Right lobe of liver (tissue), 6 donors: ENCODE data around the gene CHST11. TPM values are rescaled to one million over a fixed set of nuclear protein-coding genes. Genes with fewer than 3 reads are reported as not detected.

ENCODE experiments used
- ATAC-seq, 4 donors: fragments of 200-7000 bp; cut with Tn5 transposase; one replicate each; pipeline ENCODE4 v1.9.1; 2020; ENCODE audit warnings: mild to moderate bottlenecking in 4 of 4, moderate library complexity in 4 of 4
- DNase-seq, 3 donors: peaks; one replicate each; pipeline ENCODE4 v3.0.0-alpha.2; 2020
- H3K27ac ChIP-seq, 3 donors: fragments of 200-600 bp; one replicate each; pipeline ENCODE4 v1.8.0; 2022
- H3K27me3 ChIP-seq, 2 donors: fragments of 200-600 bp; one replicate each; pipeline ENCODE4 v1.8.0; 2022
- H3K36me3 ChIP-seq, 4 donors: fragments of 200-600 bp; sonication (generic) in 1 of 4; one replicate each; pipeline versions ENCODE4 v1.5.1 to v1.8.0; 2017 to 2022; ENCODE audit warnings: control low read depth in 1 of 4
- H3K4me1 ChIP-seq, 4 donors: fragments of 200-600 bp; sonication (generic) in 1 of 4; one replicate each; pipeline versions ENCODE4 v1.5.1 to v1.8.0; 2017 to 2022; ENCODE audit warnings: control low read depth in 1 of 4
- H3K4me3 ChIP-seq, 3 donors: fragments of 200-600 bp; one replicate each; pipeline ENCODE4 v1.8.0; 2022
- H3K9me3 ChIP-seq, 4 donors: fragments of 200-600 bp; sonication (generic) in 1 of 4; one replicate each; pipeline versions ENCODE4 v1.5.1 to v1.8.0; 2017 to 2022; ENCODE audit warnings: control low read depth in 1 of 4
- POLR2A ChIP-seq: fragments of 450-650 bp; IDR thresholded peaks from one replicate; pipeline ENCODE4 v1.6.1; 2017; ENCODE audit warnings: antibody characterized with exemption, mild to moderate bottlenecking
- WGBS: methylation state at CpG from one replicate; pipeline ENCODE4 v1.1.6; 2018; ENCODE audit warnings: low coverage, low lambda C conversion rate; ENCODE audit not compliant: insufficient coverage; ENCODE audit errors: missing lambda C conversion rate; 5-methylcytosine and 5-hydroxymethylcytosine counted together
- intact Hi-C, 2 donors: fragments of 100-400 bp; cut with DNase I; formaldehyde crosslinking; loops; one replicate each; pipeline versions ENCODE4 v1.11.2 to v1.14.1; 2022
- total RNA-seq, 6 experiments: library from RNA; depleted of rRNA in 2 of 6; stranded (reverse); fragments of >200 nt in 2 of 6; fragmentation: NEBNext Ultra II Directional in 3 of 6; extraction: Animal tissue kit (Norgen Biotek cat#: 25700) in 3 of 6; gene quantifications; one replicate each; pipeline versions ENCODE4 v1.1.0 to v1.2.4, GENCODE V29; 2016 to 2023
- TF ChIP-seq, protein P1 (sequence below), 4 donors: fragments of 200-600 bp in 3 of 4; fragments of 450-650 bp in 1 of 4; IDR thresholded peaks; one replicate each; pipeline versions ENCODE4 v1.5.1 to v1.8.0; 2016 to 2022; ENCODE audit warnings: antibody characterized with exemption in 4 of 4, mild to moderate bottlenecking in 2 of 4
- donor health status: DM: no; HTN: yes; CAD: no.
- donor health status: DM: no; HTN: no; CAD: no.
- donor health status: DM: no; HTN: no; CAD: no.
- donor health status: DM: no; HTN: yes; CAD: no.
- donor health status: DM: no; HTN: yes; CAD: no.

Gene CHST11
- total RNA-seq, 6 experiments from 2014 or later = 0.57 to 10.4 (median 3.5) TPM

DNA sequence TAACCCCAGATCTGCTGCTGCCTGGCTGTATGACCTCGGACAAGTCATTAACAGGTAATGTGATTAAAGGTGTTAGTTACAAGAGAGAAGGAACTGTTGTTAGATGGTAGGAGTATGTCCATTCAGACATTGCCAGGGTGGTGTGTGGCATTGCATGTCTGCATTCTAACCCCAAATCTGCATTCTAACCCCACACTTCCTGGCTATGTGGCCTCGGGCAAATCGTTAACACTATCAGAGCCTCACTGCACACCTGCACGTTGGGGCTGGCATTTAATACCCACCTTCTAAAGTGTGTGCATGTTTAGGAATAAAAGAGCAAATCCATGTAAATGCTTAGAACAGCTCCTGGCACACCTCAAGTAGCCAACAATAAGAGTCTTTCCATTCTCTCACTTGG lies 46.4 kb downstream of the CHST11 start:
- Histone ChIP-seq H3K9me3 (no peaks in the 10 kb centered on the region), H3K27ac (no peak overlapping the region), H3K36me3 (no peaks in the 10 kb centered on the region), H3K27me3 (no peaks in the 10 kb centered on the region), H3K4me3 (no peak overlapping the region), H3K4me1 (no peaks in the 10 kb centered on the region)
- WGBS = 57% methylated on average over 4 of the region's 4 CpGs
- DNase-seq (no peak), ATAC-seq (no peak)
- TF ChIP-seq, protein P1, sequence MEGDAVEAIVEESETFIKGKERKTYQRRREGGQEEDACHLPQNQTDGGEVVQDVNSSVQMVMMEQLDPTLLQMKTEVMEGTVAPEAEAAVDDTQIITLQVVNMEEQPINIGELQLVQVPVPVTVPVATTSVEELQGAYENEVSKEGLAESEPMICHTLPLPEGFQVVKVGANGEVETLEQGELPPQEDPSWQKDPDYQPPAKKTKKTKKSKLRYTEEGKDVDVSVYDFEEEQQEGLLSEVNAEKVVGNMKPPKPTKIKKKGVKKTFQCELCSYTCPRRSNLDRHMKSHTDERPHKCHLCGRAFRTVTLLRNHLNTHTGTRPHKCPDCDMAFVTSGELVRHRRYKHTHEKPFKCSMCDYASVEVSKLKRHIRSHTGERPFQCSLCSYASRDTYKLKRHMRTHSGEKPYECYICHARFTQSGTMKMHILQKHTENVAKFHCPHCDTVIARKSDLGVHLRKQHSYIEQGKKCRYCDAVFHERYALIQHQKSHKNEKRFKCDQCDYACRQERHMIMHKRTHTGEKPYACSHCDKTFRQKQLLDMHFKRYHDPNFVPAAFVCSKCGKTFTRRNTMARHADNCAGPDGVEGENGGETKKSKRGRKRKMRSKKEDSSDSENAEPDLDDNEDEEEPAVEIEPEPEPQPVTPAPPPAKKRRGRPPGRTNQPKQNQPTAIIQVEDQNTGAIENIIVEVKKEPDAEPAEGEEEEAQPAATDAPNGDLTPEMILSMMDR (IDR thresholded peaks at IDR 0.05) = no peak
- TF ChIP-seq POLR2A = no peak
- intact Hi-C loops = no loop called here

DNA sequence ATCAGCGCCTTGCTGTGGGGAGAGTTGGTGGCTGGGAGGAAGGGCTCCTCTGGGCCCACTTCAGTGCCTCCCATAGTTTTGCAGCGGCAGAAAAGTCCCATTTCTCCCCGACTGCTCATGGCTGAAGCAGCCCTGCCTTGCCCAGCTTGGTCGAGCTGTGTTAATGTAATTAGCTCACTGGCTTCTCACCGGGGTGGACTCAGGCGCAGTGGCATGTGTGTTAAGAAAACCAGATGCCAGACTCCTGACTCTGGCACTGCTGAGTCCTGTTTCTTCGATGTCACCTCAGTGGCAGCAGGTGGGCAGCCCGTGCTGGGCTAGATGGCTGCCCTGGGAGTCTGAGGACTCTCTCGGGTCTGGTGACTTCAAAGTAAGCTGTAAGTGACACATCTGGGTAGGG lies 47.4 kb downstream of the CHST11 start:
- TF ChIP-seq, protein P1 (IDR thresholded peaks at IDR 0.05) = no peak
- TF ChIP-seq POLR2A = no peak
- H3K36me3 ChIP-seq = no peaks in the 10 kb centered on the region
- intact Hi-C loops = no loop called here

GRCh38 chr12:104505095-104505818 lies 48.5 kb downstream of the CHST11 start:
- intact Hi-C loops = no loop called here
- no peak overlapping the region for H3K27ac ChIP-seq
- no peaks in the 10 kb centered on the region for H3K4me1 ChIP-seq
- no peaks in the 10 kb centered on the region for H3K9me3 ChIP-seq
- WGBS = 43% methylated on average over 3 of the region's 7 CpGs
- no peak for TF ChIP-seq POLR2A
- TF ChIP-seq, protein P1 (IDR thresholded peaks at IDR 0.05) = no peak
- no peaks in the 10 kb centered on the region for H3K27me3 ChIP-seq
- H3K4me3 ChIP-seq = no peak overlapping the region
- ATAC-seq (no peak), DNase-seq (no peak)
- no peaks in the 10 kb centered on the region for H3K36me3 ChIP-seq

More for the DNA sequence above, 47.4 kb downstream of the CHST11 start:
- Histone ChIP-seq H3K9me3 (no peaks in the 10 kb centered on the region), H3K4me1 (no peaks in the 10 kb centered on the region), H3K27ac (no peak overlapping the region), H3K27me3 (no peaks in the 10 kb centered on the region), H3K4me3 (no peak overlapping the region)
- WGBS = 74% methylated on average over 3 of the region's 9 CpGs
- DNase-seq = no peak
- no peak for ATAC-seq

DNA sequence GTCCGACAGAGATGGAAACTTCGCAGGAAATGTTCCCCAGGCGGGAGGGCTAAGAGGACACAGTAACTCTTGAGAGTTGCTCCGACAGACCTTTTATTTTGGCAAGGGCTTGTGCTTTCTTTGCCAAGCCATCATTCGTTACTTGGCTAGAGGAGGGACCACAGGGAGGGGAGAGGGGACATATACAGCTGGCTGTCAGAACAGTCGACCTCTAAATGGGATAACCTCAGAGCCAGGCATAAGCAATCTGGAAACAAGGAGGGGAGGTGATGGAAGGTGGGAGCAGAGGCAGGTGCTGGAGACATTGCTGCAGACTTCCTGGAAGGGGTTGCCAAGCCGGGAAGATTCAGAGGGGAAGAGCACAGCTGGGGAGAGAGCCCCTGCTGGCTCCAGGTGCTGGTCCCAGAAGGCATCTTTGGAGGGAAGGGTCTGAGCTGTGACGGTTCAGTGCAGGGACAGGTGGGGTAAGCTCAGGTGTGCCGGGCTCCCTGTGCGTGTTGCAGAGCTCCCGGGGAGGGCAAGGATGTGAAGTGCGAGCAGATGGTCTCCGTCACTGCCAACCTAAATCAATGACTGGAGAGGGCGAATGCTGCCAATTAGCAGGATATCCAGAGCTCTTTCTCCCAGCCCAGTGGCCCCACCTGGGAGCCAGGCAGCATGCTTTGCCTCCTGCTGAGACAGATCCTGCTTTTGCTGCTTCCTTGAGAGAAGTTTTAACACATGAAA lies 50.1 kb downstream of the CHST11 start:
- Histone ChIP-seq H3K27me3 (no peaks in the 10 kb centered on the region), H3K9me3 (no peaks in the 10 kb centered on the region), H3K4me3 (no peak overlapping the region), H3K4me1 (no peaks in the 10 kb centered on the region), H3K36me3 (no peaks in the 10 kb centered on the region), H3K27ac (no peak overlapping the region)
- WGBS = 39% methylated on average over 12 of the region's 14 CpGs
- ATAC-seq (no peak), DNase-seq (no peak)
- intact Hi-C loops = no loop called here
- TF ChIP-seq POLR2A = no peak
- TF ChIP-seq, protein P1 (IDR thresholded peaks at IDR 0.05) = no peak
